T1000 (cell line): ENCODE results near the gene KCND2.
"Not testable (repeated sequence)": the region's sequence is repeated elsewhere in the genome, so short reads cannot be mapped to it uniquely, and the experiment has no call there.

ENCODE experiments used
- DNase-seq: peaks from one replicate; lab custom pipeline; 2025; ENCODE audit warnings: mixed read lengths; lab: John Stamatoyannopoulos, UW

KCND2 gene

DNA sequence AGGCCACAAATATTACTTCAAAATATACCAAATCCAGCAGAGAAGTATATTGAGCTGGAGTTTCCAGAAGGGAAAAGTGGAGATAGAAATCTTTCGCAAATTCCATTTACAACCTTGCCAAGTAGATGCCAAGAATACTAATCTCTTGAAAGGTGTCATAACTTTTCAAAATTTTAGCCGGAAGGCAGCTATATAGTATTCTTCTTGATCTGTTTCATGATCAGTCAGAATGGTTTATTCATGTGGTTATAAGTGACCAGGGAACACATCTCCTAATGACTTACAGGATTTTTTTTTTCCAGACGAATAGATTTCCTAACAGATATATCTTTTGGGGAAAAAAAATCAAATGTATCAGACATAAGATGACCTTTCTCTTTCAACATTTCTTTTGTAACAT, 314.3 kb downstream of the KCND2 start:
- no peak for DNase-seq

DNA sequence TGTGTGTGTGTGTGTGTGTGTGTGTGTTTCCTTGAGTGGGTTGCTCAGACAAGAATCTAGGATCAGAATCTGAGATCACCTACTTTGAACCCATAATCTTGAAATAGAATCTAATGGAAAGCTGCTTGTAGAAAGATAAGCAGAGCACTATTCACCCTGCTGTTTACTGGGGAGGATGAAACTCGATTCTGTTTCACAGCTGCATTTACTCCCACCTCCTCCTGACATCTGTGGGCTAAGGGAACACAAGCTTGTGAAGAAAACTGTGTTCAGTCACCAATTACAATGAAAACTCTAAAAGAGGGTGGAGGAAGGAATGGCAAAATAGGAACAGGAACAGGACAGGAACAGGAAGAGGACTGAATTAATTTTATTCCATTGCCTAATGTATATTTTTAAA, 315.4 kb downstream of the KCND2 start:
- no peak for DNase-seq

DNA sequence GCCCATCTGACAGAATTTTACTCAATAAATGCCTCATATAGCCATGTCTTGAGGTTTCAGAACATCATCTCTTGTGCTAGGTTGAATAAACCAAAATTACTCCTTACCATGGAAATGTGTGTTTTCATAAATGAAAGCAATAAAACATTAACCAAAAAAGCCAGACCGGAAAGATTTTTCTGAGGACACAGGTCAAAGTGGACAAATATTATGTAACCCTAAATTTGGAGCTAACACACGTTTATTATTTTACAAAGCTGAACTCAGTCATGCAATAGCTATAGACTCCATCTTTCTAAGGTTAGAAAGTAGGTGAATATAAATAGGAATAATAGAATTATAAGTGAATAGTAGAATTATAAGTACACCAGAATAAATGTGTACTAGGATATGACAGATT, 315.9 kb downstream of the KCND2 start:
- no peak for DNase-seq

DNA sequence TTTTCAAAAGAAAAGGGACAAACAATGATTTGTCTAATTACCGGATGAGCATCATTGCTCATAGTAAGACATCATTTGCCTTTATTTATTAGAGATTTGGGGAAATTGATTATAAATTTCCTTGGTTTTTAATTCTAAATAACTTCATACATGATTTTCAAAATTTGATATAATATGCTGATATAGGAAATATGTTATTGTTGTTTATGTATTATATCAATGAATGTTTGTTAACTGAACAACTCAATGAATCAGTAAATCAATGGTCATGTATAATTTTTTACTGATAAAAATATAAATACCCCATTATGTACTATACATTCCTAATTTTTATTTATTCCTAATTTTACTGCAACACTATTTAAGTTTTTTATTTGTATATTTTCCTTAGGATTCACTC, 327.6 kb downstream of the KCND2 start:
- DNase-seq = no peak

DNA sequence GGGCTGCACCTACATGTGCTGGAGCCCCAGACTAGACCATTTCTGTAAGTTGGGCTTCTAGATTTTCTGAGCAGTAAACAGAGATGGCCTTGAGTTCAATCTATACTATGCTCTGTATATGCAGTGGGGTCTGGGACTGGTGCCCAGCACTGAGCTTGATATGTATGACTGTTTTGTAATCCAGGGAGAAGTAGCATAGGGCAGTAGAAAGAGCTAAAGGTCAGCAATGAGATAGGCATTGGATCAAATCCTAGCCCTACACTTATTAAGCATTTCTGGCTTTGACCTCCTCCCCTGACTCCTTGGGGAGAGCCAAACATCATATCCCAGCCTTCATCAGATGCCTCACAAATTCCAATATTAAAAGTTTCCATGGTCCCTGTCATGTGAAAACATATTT, 330.4 kb downstream of the KCND2 start:
- no peak for DNase-seq

DNA sequence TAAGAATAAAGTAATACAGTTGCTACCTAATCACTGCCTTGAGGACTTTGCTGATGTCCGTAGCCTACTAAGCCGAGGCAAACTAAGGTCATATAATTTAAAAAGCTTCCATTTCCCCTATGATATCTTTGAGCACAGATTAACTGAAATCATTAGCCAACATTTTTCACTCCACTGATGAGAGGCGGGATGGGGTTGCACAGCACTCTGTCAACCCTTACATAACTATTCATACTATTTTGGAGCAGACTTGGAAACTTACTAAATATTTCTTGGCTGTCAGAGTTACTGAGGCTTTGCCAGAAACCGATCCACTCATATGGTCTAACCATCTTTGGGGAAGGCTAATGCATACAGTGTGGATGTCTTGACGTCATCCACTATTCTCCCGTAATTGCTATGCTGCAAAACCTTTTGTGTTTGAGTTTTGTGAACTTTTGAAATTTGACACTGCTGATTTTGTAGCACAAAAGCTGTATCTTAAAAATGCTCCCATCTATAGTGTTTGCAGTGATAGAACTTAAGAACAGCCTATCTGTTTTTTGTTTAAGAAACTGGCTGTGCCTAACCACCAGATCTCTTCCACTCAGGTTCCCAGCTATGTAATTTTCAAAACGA, 336.3 kb downstream of the KCND2 start:
- no peak for DNase-seq

DNA sequence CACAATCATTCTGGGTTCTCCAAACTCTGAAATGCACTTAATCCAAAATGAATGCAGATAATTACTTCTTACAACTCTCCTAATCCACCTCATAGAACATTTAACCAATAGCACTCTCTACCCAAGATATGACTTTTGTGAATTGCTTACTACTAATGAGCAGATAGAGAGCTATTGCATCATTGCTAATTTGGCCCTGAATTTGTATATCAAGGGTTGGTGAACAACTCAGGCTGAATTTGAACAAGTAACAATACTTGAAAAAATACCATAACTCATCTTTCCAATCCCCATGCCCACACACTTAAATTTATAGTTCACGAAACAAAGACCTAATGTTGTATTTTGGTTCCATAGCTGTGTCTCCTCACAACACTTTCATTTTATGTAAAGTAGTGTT, 339.0 kb downstream of the KCND2 start:
- DNase-seq = no peak

DNA sequence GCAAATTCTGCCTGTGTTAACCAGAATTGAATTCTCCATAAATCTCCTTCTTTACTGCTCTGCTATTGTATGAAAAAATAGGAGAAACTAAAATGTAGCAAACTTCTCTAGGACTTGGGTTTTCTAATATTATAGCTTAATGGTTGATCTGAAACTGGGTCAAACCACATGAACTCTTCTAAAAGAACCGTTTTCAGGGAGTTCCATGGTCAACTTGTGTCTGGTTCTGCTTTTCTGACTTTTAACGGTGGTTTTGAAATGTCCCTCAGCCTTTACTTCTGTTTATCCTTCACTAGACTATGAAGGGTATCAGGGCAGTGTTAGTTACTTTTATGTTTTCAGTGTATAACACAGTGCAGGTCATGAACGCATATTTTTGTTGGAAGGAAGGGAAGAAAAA, 342.7 kb downstream of the KCND2 start:
- DNase-seq = no peak

DNA sequence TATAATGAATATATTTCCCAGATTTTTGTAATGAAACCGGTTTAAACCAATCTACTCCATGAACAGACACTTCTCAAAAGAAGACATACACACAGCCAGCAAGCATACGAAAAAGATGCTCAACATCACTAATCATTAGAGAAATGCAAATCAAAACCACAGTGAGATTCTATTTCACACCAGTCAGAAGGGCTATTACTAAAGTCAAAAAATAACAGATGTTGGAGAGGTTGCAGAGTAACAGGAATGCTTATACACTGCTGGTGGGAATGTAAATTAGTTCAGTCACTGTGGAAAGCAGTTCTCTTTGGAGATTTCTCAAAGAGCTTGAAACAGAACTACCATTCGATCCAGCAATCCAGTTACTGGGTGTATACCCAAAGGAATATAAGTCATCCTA, 344.3 kb downstream of the KCND2 start:
- no peak for DNase-seq

DNA sequence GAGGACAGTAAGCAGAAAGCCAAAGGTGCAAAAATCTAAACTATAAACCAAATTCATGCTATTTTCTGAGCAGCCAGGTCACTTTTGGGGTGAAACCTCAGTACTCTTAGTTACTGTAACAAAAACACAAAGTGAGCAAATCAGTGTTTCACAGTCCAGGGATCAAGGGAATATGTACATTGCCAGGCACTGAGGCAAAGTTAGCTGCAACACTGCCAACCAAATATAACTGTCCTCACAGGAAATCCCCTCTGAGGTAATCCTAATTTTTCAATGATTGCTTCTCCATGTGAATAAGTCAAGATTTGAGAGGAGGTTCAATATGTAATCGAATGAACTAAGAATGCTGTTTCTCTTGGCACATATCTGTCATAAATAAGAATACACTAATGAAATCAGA, 355.3 kb downstream of the KCND2 start:
- DNase-seq = no peak

DNA sequence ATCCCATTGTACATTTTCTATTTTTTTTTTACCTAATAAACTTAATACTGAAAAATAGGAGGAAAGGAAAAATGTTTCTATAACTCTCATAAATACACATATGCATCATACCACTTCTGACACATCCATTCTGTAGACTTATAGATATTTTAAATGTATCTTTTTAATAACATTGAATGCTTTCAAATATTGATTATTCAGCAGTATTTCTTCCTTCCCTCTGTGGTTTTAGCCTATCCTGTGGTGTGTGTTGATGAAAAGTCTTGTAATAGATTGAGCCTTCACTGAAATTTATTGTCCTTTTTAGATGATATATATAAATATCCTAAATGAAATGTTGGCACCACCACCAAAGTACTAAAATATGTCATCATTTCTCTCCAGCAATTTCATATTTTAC, 366.9 kb downstream of the KCND2 start:
- DNase-seq = no peak

DNA sequence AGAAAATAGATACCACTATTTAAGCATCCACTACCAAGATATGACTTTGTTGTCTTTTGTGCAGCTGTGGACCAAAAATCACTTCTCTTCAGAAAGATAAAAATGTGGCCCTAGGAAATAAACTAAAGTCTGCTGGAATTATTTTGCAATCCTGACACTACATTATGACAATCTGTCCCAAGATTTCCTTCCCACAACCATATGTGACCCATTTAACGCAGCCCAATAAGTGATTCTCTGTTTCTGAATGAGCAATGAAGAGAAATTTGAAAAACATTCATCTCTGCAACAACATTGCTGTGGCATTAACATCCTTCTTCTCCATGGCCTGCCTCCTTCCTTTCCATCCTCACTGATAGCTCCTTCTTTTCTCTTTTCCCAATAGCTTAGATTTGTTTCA, 373.0 kb downstream of the KCND2 start:
- no peak for DNase-seq

DNA sequence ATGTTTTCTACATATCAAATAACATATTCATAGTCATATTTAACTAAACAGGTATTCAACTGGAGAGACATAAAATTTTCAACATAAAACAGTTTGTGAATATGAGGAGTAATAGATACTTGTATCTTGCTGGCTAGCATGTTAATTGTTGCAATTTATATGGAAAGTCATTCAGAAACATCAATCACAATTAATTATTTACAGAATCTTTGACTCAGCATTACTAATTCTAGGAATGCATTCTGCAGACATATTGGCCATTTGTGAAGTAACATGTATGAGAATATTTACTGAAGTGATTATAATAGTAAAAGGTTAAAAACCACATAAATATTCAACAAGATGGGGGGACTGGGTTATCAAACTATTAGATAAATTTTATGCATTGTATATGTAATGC, 381.3 kb downstream of the KCND2 start:
- no peak for DNase-seq

DNA sequence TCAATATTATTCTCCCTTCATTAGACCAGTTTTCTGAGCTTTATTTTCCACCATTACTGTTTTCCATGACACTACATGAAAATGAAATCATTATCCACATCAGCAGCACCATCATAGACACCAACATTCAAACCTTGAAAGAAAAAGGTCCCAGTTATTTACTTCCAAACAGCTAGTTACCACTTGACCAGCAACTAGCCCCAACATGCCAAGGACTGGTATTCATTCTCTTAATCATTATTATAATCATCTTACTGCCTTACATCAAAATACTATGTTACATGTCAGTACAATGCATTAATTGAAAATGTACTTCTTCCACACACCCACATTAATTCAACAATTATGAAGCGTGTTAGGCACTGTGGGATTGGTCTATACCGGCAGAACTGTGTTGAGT, 385.5 kb downstream of the KCND2 start:
- DNase-seq = no peak

DNA sequence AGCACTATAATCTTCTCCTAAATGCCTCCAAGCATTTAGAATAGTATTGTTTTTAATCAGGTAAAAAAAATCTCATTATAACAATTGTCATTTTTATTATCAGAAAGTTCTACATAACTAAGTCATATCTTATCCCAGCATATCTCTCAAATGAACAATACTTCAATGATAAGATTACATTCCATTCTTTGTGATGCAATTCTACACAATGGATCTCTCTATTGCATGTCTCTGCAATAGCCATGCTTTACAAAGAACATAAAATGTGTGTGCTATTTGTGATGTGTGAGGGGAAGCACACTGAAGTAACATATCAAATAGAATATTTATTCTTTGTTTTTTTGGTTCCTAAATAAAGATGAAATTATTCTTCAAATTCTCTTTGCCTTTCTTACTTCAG, 389.3 kb downstream of the KCND2 start:
- DNase-seq = no peak

DNA sequence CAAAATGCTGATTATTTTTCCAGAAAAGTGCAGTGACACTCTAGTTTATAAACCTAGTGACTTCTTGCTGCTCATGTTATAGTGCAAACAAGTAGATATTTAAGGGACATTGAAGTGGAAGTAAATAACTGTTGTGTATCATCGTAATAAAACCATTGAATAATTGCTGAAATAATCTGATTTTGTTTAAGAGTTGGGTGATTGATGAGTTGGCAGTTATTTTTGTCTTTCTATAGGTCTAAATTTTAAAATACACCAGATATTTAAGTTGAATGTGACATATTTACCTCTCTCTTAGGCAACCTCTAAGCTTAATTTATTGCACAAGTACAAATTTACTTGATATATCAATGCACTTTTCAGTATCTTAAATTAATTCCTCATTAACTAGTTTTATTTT, 392.1 kb downstream of the KCND2 start:
- DNase-seq = no peak

DNA sequence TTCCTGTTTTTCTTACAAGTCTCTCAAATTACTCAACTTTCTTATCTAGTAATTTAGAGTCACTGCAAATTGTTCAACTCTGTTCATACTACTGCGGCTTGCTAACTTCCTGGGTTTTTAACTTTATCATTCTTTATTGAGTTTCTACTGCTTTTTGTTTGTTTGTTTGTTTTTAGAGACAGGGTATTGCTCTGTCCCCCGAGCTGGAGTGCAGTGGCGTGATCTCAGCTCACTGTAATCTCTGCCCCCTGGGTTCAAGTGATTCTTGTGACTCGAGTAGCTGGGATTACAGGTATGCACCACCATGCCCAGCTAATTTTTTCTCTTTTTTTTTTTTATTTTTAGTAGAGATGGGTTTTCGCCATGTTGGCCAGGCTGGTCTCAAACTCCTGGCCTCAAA, 402.1 kb downstream of the KCND2 start:
- DNase-seq = no peak

DNA sequence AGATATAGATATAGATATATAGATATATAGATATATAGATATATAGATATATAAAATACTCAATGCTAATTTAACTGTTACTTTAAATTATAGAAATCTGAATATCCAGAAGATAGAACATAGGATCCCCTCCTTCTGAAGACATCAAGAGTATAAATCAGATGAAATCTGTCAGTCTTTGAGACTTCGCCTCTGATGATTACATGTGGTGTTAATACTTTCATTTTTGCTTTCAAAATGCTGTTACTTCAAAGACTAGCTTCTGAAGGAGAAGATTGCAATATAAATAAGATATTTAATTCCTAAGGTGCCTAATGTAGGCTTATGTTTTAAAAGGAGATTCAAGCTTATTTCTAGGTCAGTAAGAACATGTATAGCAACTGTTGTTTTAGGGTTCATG, 404.6 kb downstream of the KCND2 start:
- no peak for DNase-seq

DNA sequence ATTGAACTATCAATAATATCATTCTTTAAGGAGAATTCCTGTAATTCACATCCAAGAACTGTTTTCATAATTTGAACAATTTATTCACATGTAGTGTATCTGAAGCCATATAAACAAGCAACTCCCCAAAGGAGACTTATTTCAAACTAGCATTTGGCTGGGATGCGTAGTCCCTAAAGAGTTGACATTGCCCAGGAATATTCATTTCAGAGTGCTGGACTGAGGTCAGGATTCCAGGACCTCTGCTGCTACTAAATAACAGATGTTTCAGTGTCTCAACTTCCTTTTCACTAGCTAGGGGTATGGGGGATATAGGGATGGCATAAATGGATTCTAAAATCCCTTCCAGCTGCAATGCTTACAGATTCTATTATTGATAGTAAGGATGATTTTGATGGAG, 408.0 kb downstream of the KCND2 start:
- no peak for DNase-seq

DNA sequence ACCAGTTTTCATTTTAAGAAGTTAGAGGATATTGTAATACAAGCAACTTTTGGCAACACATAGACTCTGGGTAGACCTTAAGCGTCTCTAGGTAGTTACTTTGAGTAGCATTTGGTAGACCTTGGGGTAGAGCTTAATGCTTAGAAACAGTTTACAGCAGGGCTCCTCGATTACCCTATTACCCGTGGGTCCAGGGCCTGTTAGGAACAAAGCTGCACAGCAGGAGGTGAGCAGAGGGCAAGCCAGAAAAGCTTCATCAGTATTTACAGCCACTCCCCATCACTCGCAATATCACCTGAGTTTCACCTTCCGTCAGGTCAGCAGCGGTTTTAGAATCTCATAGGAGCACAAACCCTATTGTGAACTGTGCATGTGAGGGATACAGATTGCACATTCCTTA, 411.5 kb downstream of the KCND2 start:
- no peak for DNase-seq

DNA sequence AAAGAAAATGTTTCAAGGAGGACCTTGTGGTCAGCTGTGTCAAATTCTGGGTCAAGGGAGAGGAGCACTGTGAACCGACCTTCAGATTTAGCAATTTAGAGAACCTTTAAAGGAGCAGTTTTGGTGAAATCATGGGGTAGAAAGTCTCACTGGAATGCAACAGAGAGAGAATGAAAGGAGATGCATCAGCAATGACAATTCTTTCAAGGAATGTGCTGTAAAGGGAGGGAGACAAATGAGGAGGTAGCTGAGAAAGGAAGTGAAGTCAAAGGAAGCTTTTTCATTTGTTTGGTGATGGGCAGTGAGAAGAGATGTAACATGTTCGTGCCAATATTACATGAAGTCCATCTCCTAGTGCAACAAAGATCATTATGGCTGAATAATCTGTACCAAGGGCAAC, 418.9 kb downstream of the KCND2 start:
- no peak for DNase-seq

DNA sequence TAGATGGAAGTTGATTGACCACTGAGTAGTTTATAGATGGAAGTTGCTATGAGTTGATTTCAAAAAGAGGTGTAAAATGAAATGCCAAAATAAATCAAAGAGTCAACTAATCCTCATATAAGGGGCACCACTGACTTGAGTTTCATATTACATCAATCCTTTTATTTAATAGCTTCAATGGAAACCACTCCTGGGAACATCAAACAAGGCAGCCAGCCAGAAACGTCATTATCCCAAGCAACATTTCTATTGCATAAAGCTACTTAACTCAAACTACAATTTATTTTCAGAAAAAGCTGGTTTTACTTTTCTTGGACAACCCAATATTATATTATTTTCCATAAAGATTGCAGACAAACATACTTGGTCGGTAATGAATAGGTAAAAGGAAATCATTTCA, 422.9 kb downstream of the KCND2 start:
- no peak for DNase-seq

DNA sequence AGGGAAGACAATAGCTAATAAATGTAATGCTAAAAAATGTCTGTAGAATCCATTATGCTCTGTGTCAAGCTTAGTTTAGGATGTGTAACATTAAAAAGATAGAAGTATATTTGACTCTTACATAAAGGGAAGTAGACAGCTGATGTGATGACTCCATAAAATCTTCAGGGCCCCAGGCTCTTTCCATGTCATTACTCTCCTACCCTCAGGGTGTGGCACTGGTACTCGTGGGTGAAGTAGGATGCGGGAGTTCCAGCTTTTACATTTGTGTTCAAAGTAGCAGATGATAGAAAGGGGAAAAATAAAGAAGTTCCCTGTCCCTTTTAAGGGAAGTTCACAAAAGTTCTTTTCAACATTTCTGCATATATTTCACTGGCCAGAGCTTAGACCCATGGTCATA, 427.8 kb downstream of the KCND2 start:
- no peak for DNase-seq

DNA sequence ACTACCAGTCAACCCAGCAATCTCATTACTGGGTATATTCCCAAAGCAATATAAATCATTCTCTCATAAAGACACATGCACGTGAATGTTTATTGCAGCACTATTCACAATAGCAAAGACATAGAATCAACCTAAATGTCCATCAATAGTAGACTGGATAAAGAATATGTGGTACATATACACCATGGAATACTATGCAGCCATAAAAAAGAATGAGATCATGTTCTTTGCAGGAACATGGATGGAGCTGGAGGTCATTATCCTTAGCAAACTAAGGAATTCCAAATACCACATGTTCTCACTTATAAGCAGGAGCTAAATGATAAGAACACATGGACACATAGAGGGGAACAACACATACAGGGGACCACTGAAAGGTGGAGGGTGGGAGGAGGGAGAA, 429.4 kb downstream of the KCND2 start:
- DNase-seq = not testable (repeated sequence)
